Lower lobe of right lung (tissue), 2 donors: ENCODE data around the gene NCS1. TPM values are rescaled to one million over a fixed set of nuclear protein-coding genes. Genes with fewer than 3 reads are reported as not detected.

Experiments used
- ATAC-seq, 2 donors: fragments of 200-7000 bp; cut with Tn5 transposase; one replicate each; pipeline ENCODE4 v1.9.1; 2020 to 2022; ENCODE audit warnings: mild to moderate bottlenecking in 2 of 2, moderate library complexity in 2 of 2
- DNase-seq: peaks from one replicate; pipeline ENCODE4 v3.0.0-alpha.2; 2020
- H3K27ac ChIP-seq: fragments of 200-600 bp; one replicate; pipeline ENCODE4 v1.8.0; 2022
- H3K27me3 ChIP-seq: fragments of 200-600 bp; one replicate; pipeline ENCODE4 v1.8.0; 2022; ENCODE audit warnings: low read depth
- H3K36me3 ChIP-seq: fragments of 200-600 bp; one replicate; pipeline ENCODE4 v1.8.0; 2022; ENCODE audit warnings: mild to moderate bottlenecking
- H3K4me1 ChIP-seq: fragments of 200-600 bp; one replicate; pipeline ENCODE4 v1.8.0; 2022
- H3K4me3 ChIP-seq: fragments of 200-600 bp; one replicate; pipeline ENCODE4 v1.8.0; 2022; ENCODE audit warnings: mild to moderate bottlenecking
- H3K9me3 ChIP-seq: fragments of 200-600 bp; one replicate; pipeline ENCODE4 v1.8.0; 2022
- intact Hi-C: fragments of 100-400 bp; cut with DNase I; formaldehyde crosslinking; loops from one replicate; pipeline ENCODE4 v1.11.0; 2022
- total RNA-seq: library from RNA; stranded (reverse); fragmentation: NEBNext Ultra II Directional; extraction: Animal tissue kit (Norgen Biotek cat#: 25700); gene quantifications from one replicate; pipeline ENCODE4 v1.2.1, GENCODE V29; 2021
- TF ChIP-seq, protein P1 (sequence below): fragments of 200-600 bp; IDR thresholded peaks from one replicate; pipeline ENCODE4 v1.8.0; 2022; ENCODE audit warnings: antibody characterized with exemption, mild to moderate bottlenecking
- donor health status: DM: no; HTN: yes; CAD: no; lungs with severe emphysema.

Gene NCS1
- total RNA-seq, 1 donor from 2014 or later, result 7.0 TPM

DNA sequence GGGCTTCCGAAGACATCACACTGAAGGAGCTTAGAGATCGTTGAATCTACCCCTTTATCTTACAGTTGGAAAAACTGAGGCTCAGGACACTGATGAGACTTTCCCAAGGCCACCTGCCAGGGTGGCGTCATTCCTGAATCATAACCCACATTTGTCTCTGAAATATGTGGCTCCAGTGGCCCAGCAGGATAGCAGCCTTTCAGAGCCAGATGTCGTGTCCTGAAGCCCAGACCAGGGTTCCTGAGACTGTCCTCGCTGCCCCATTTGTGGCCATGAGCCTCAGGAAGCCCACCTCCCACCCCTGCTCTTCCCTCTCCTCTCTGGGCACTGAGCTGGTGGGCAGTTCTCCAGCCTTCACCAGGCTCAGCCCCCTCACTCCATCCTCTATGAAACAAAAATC lies 95.7 kb downstream of the NCS1 start:
- Histone ChIP-seq H3K4me3 (no peak overlapping the region), H3K36me3 (no peaks in the 10 kb centered on the region), H3K4me1 (peaks cover 24% of the 10 kb centered on the region), H3K9me3 (no peaks in the 10 kb centered on the region), H3K27ac (no peak overlapping the region), H3K27me3 (peaks cover 51% of the 10 kb centered on the region)
- ATAC-seq (no peak), DNase-seq (no peak)
- TF ChIP-seq, protein P1, sequence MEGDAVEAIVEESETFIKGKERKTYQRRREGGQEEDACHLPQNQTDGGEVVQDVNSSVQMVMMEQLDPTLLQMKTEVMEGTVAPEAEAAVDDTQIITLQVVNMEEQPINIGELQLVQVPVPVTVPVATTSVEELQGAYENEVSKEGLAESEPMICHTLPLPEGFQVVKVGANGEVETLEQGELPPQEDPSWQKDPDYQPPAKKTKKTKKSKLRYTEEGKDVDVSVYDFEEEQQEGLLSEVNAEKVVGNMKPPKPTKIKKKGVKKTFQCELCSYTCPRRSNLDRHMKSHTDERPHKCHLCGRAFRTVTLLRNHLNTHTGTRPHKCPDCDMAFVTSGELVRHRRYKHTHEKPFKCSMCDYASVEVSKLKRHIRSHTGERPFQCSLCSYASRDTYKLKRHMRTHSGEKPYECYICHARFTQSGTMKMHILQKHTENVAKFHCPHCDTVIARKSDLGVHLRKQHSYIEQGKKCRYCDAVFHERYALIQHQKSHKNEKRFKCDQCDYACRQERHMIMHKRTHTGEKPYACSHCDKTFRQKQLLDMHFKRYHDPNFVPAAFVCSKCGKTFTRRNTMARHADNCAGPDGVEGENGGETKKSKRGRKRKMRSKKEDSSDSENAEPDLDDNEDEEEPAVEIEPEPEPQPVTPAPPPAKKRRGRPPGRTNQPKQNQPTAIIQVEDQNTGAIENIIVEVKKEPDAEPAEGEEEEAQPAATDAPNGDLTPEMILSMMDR, result no peak
- intact Hi-C loops, result no loop called here

DNA sequence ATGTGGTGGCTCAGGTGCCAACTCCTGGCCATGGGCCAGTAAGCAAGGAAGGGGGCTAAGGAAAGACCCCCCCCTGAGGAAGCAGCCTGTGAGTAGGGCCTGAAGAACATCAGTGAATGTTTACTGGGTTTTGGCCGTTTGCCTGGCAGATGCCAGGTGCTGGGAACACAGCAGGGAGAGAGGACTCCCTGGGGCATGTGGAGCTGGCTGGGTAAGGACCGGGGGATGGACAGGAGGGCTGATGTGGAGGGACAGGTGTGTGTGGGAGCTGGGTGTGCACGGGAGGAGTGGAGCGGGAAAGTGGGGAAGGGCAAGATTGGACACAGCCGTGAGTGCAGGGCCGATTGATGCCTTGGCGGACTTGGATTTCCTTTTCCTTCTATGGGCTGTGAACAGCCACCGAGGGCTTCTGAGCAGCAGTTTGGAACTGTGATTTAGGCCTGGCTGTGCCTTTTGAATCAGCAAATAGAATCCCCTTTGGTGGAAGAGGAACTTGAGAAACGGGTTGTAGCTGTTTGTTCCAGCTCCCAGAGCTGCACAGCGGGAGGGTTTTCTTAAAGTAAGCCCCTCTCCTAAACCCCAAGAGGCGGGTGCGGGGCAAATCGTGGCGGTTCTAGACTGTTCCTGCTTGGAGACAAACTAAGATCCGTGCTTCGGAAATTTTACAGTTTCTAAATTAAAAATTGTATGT lies 96.5 kb downstream of the NCS1 start:
- no peaks in the 10 kb centered on the region for H3K9me3 ChIP-seq
- peaks cover 24% of the 10 kb centered on the region for H3K4me1 ChIP-seq
- no peak overlapping the region for H3K4me3 ChIP-seq
- TF ChIP-seq, protein P1, result no peak
- ATAC-seq (no peak), DNase-seq (no peak)
- H3K27me3 ChIP-seq, result peaks cover 46% of the 10 kb centered on the region
- H3K36me3 ChIP-seq, result no peaks in the 10 kb centered on the region
- intact Hi-C loops, result no loop called here
- peak overlapping the region; percentile 41 for H3K27ac ChIP-seq

- Histone ChIP-seq H3K4me3 (no peak overlapping the region), H3K27ac (peak overlapping the region; percentile 38), H3K4me1 (peaks cover 12% of the 10 kb centered on the region), H3K9me3 (no peaks in the 10 kb centered on the region), H3K27me3 (peaks cover 25% of the 10 kb centered on the region), H3K36me3 (no peaks in the 10 kb centered on the region)
- no peak for ATAC-seq
- TF ChIP-seq, protein P1, result no peak
- DNase-seq, result no peak
- intact Hi-C loops, result no loop called here
Measured at GRCh38 chr9:130271473-130271872, 99.3 kb downstream of the NCS1 start.

GRCh38 chr9:130275156-130275555 lies 103.0 kb downstream of the NCS1 start:
- Histone ChIP-seq H3K4me1 (no peaks in the 10 kb centered on the region), H3K27me3 (peaks cover 6% of the 10 kb centered on the region), H3K36me3 (no peaks in the 10 kb centered on the region), H3K27ac (no peak overlapping the region), H3K4me3 (no peak overlapping the region), H3K9me3 (no peaks in the 10 kb centered on the region)
- TF ChIP-seq, protein P1, result no peak
- intact Hi-C loops, result no loop called here
- ATAC-seq (no peak), DNase-seq (no peak)

GRCh38 chr9:130276121-130276520 lies 103.9 kb downstream of the NCS1 start:
- H3K9me3 ChIP-seq, result no peaks in the 10 kb centered on the region
- TF ChIP-seq, protein P1, result no peak
- DNase-seq, result no peak

More at GRCh38 chr9:130276121-130276520, 103.9 kb downstream of the NCS1 start:
- Histone ChIP-seq H3K36me3 (no peaks in the 10 kb centered on the region), H3K27ac (no peak overlapping the region), H3K27me3 (peaks cover 9% of the 10 kb centered on the region), H3K4me3 (no peak overlapping the region), H3K4me1 (no peaks in the 10 kb centered on the region)
- no peak for ATAC-seq
- intact Hi-C loops, result no loop called here
